Activated naive CD4-positive, alpha-beta T cell treated with anti-CD3 and anti-CD28 coated beads for 36 hours (primary cell): ENCODE data around the gene FKBP1B. TPM values are rescaled to one million over a fixed set of nuclear protein-coding genes. Genes with fewer than 3 reads are reported as not detected.

ENCODE experiments used
- CTCF ChIA-PET: fragments of 350-600 bp; sonication (Branson Sonifier 250); formaldehyde crosslinking; loops from one replicate; lab custom pipeline; 2021; ENCODE audit warnings: antibody characterized with exemption; lab: Charles Lee
- DNase-seq: peaks from one replicate; pipeline ENCODE4 v3.0.0-alpha.2; 2020
- H3K27ac Mint-ChIP-seq: one replicate; pipeline ENCODE4 v1.8.0; 2021; ENCODE audit warnings: mild to moderate bottlenecking, mixed read lengths
- H3K27me3 Mint-ChIP-seq: one replicate; pipeline ENCODE4 v1.8.0; 2021; ENCODE audit warnings: low read depth, mixed read lengths
- H3K36me3 Mint-ChIP-seq: one replicate; pipeline ENCODE4 v1.8.0; 2021; ENCODE audit warnings: low read depth, mixed read lengths
- H3K4me1 Mint-ChIP-seq: one replicate; pipeline ENCODE4 v1.8.0; 2021; ENCODE audit warnings: low read depth, mixed read lengths
- H3K4me3 Mint-ChIP-seq: one replicate; pipeline ENCODE4 v1.8.0; 2021; ENCODE audit warnings: mild to moderate bottlenecking, moderate library complexity, mixed read lengths
- H3K9me3 Mint-ChIP-seq: one replicate; pipeline ENCODE4 v1.8.0; 2021; ENCODE audit warnings: mixed read lengths
- intact Hi-C: fragments of 100-400 bp; cut with micrococcal nuclease; formaldehyde crosslinking; loops from one replicate; pipeline ENCODE4 v1.15.1; 2023
- total RNA-seq, 2 experiments: library from RNA; stranded (reverse); gene quantifications; one replicate each; pipeline ENCODE4 v1.2.3, GENCODE V29; 2021

Gene FKBP1B
- total RNA-seq, 2 experiments from 2014 or later = 0.35 TPM; not detected in 1

DNA sequence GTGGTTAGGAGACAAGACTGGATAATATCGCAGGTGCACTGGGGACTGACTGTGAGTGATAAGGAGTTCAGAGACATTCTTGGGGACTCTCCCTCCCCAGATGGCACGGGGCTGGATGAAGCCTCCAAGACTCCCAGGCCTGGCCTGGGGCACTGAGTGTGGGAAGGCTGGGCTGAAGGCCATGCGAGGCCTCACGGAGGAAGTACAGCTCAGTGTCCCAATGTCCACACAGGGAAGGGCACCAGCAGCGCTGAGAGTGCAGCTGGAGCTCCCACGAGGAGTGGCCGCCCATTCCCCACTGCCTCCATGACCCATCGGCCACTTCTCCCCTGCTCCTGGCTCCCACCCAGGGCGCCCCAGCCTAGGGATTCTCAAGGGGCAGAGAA is 33.2 kb upstream of the FKBP1B start:
- no peak overlapping the region for H3K4me3 Mint-ChIP-seq
- CTCF ChIA-PET = no interaction called here
- intact Hi-C loops = no loop called here

DNA sequence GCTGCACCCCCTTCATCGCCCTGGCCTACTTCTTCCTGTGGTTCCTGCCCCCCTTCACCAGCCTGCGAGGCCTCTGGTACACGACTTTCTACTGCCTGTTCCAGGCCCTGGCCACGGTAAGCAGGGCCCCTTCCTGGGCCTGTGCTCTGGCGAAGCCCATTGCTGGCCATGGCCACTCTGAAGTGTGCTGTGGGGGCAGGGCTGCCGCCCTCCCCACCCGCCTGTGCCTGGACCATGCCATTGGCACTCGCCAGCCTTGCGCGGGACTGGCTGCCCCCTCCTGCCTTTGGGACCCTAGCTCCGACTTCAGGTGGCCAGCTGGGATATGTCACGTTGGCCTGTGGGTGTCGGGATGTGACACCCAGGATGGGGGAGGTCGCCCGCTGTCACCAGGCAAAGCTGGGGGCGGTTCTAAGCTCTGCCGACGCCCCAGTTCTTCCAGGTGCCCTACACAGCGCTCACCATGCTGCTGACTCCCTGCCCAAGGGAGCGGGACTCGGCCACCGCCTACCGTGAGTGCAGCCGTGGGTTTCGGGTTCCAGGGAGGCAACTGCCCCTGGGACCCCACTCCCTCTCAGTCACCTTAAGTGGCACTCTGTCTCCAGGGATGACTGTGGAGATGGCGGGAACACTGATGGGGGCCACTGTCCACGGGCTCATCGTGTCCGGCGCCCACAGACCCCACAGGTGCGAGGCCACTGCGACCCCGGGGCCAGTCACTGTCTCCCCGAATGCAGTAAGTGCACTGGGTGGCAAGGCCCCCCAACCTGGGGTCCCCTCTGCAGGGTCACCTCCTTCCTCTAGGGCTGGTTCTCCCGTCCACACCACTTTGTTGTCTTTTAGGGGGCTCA is 32.5 kb upstream of the FKBP1B start:
- no peak overlapping the region for H3K4me3 Mint-ChIP-seq
- H3K4me1 Mint-ChIP-seq = no peaks in the 10 kb centered on the region
- no peak for DNase-seq
- CTCF ChIA-PET = no interaction called here
- no peaks in the 10 kb centered on the region for H3K36me3 Mint-ChIP-seq
- no peaks in the 10 kb centered on the region for H3K9me3 Mint-ChIP-seq
- intact Hi-C loops = no loop called here
- peaks cover 4% of the 10 kb centered on the region for H3K27me3 Mint-ChIP-seq
- H3K27ac Mint-ChIP-seq = no peak overlapping the region

More for the DNA sequence above, 33.2 kb upstream of the FKBP1B start:
- Mint-ChIP-seq H3K9me3 (no peaks in the 10 kb centered on the region), H3K36me3 (no peaks in the 10 kb centered on the region), H3K4me1 (no peaks in the 10 kb centered on the region), H3K27me3 (peaks cover 10% of the 10 kb centered on the region), H3K27ac (no peak overlapping the region)
- DNase-seq = no peak

DNA sequence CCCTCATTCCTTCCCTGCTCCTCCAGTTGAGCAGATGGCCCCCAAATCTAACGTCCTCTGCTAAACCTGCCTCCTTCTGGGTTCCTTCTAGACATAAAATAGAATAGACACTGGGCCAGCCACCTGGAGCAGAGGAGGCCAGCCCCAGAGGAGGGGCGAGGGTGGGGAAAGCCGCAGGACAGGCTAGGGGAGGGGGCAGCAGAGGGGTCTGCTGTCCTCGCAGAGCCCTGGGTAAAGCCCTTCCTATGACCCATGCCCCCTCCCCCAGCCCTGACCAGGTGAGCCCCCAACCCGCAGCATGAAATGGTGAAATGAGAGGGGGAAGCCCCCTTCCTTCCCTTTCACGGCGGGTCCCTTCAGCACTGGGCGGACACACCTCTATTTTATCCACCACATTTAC is 31.8 kb upstream of the FKBP1B start:
- CTCF ChIA-PET = no interaction called here

DNA sequence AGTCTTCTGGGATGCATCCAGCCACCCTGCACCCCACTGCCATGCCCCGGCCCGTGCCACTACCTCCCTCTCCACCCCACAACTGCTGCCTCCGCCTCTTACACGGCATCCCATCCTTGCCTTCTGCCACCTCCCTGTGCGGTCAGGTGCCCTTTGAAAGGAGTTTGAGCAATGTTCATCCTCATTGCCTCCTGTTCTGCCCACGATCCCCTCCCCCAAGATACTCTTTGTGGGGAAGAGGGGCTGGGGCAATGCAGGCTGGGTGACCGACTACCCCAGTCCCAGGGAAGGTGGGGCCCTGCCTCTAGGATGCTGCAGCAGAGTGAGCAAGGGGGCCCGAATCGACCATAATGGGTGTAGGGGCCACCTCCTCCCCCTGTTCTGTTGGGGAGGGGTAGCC is 31.3 kb upstream of the FKBP1B start:
- intact Hi-C loops = no loop called here
- no peak for DNase-seq
- Mint-ChIP-seq H3K9me3 (no peaks in the 10 kb centered on the region), H3K27ac (no peak overlapping the region), H3K36me3 (peaks cover 4% of the 10 kb centered on the region), H3K27me3 (no peaks in the 10 kb centered on the region), H3K4me3 (no peak overlapping the region), H3K4me1 (no peaks in the 10 kb centered on the region)
- CTCF ChIA-PET = no interaction called here

More for the DNA sequence above, 31.8 kb upstream of the FKBP1B start:
- H3K4me3 Mint-ChIP-seq = no peak overlapping the region
- no peaks in the 10 kb centered on the region for H3K9me3 Mint-ChIP-seq
- H3K36me3 Mint-ChIP-seq = peaks cover under 1% of the 10 kb centered on the region
- no peak overlapping the region for H3K27ac Mint-ChIP-seq
- H3K27me3 Mint-ChIP-seq = peaks cover under 1% of the 10 kb centered on the region
- intact Hi-C loops = no loop called here
- no peaks in the 10 kb centered on the region for H3K4me1 Mint-ChIP-seq
- DNase-seq = no peak

DNA sequence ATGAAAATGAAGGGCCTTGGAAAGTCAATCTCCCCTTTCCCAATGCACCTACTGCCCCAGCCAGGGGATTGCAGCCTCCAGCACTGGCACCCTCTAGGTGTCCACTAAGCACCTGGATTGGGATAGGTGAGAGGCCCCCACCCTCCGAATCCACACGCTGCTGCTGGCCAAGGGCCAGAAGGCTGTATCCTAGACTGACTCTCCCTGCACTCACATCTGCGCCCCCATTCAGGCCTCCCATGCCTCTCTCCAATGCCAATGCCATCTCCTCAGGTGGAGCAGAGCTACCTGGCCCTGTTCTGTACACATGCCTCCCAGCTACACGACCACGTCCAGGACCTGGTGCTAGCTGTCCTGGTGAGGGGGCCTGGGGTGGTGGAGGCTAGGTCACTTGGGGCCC is 29.8 kb upstream of the FKBP1B start:
- CTCF ChIA-PET = no interaction called here
- intact Hi-C loops = loop anchor here (2.0 kb wide), 1 partner anchor 145 kb away; no protein-coding TSS in a partner anchor
- Mint-ChIP-seq H3K9me3 (no peaks in the 10 kb centered on the region), H3K36me3 (peaks cover 6% of the 10 kb centered on the region), H3K4me3 (no peak overlapping the region), H3K27me3 (no peaks in the 10 kb centered on the region), H3K4me1 (no peaks in the 10 kb centered on the region), H3K27ac (no peak overlapping the region)
- no peak for DNase-seq

DNA sequence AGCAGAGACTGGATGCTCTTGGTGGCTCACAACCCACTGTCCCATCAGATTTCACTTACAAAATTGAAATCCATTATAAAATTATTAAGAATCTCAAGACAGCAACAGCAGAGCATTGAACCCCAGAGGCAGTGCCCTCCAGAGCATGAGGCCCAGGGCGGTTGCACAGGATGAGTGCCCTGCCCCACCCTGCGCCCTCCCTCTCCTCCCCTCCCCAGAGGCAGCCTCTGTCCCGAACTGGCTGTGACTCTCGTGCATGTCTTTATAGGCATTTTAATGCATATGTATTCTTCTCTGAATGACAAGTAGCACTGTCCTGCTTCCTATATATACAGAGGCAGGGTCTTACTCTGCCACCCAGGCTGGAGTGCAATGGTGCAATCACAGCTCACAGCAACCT is 29.3 kb upstream of the FKBP1B start:
- Mint-ChIP-seq H3K4me1 (no peaks in the 10 kb centered on the region), H3K27ac (no peak overlapping the region), H3K4me3 (no peak overlapping the region), H3K36me3 (peaks cover 6% of the 10 kb centered on the region), H3K27me3 (no peaks in the 10 kb centered on the region), H3K9me3 (no peaks in the 10 kb centered on the region)
- DNase-seq = no peak
- CTCF ChIA-PET = no interaction called here
- intact Hi-C loops = loop anchor here (2.0 kb wide), 1 partner anchor 145 kb away; no protein-coding TSS in a partner anchor

DNA sequence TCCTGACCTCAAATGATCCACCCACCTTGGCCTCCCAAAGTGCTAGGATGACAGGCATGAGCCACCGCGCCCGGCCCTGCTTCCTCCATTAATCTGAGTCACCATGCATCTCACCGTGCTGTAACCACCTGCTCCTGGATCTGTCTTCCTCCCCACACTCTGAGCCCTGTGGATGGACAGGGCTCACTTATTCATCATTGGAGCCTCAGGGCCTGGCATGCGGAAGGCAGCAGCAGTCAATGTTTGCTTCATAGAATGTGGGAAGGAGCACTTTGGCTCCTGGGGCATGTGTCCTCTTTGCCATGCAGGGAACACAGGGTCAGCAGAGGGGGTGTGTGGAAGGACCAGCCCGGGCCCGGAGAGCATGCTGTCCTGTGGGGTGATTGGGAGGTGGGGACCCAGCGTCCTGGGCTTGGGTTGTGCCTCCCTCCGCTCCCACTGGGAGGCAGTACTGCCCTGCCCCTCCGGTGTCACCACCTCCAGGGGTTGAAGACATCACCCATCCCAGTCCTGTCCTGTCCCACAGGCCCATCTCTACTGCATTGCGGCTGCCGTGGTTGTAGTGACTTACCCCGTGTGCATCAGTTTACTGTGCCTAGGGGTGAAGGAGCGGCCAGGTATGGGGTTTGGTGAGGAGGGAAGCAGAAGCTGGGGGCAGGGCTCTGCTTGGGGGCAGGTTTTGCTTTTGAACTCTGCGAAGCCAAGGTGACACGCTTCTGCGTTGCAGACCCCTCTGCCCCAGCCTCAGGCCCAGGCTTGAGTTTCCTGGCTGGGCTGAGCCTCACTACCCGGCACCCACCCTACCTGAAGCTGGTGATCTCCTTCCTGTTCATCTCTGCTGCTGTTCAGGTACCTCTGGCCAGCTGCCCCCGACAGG is 28.2 kb upstream of the FKBP1B start:
- CTCF ChIA-PET = no interaction called here
- intact Hi-C loops = loop anchor here (1.0 to 2.0 kb wide), 2 partner anchors 63 to 143 kb away; partner anchors contain the start of gene TP53I3
- H3K9me3 Mint-ChIP-seq = no peaks in the 10 kb centered on the region
- peak; percentile 44 for DNase-seq
- H3K4me3 Mint-ChIP-seq = no peak overlapping the region
- H3K27ac Mint-ChIP-seq = no peak overlapping the region
- H3K27me3 Mint-ChIP-seq = no peaks in the 10 kb centered on the region
- H3K4me1 Mint-ChIP-seq = no peaks in the 10 kb centered on the region
- peaks cover 11% of the 10 kb centered on the region for H3K36me3 Mint-ChIP-seq

DNA sequence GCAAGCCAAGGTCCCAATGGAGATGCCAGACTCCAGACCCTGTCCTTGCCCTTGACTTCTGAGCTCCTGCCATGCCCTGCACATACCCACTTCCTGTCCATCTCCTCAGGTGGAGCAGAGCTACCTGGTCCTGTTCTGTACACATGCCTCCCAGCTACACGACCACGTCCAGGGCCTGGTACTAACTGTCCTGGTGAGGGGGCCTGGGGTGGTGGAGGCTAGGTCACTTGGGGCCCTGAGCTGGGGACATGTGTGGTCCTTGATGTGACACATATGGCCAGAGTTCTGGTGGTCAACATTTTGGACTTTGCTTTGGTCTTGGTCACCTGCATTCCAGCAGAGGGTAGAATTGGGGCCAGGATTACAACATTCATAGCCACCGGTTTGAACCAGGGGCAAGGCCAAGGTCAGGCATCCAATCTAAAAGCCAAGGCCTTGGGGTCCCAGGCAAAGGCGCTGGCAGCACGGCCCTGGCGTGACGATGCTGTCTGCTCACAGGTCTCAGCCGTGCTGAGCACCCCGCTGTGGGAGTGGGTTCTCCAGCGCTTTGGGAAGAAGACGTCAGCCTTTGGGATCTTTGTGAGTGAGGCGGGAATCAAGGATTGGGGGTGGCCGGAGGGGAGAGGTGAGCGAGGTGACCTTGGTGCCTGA is 27.1 kb upstream of the FKBP1B start:
- CTCF ChIA-PET = no interaction called here

DNA sequence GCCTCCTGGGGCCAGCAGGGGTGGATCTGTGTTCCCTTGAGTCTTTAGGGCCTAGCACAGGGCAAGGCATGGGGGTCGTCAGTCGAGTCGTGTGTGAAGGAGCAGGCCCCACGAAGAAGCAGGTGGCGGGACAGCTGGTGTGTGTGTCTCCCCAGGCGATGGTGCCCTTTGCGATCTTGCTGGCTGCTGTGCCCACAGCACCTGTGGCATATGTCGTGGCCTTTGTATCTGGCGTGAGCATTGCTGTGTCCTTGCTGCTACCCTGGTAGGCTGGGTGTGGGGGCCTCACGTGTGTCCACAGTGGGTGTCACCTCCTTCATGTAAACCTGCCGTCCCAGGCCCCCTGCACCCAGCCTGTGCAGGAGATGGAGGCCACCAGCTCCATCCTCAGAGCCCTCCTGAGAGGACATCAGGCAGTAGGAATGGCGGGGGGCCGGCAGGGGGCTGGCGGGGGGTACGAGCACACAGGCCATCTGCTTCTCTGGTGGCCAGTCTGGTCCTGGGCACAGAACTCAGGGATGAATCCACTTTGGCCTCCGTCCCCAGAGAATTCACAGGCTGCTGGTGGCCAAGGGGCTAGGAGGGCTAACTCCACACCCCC is 26.5 kb upstream of the FKBP1B start:
- DNase-seq = no peak
- intact Hi-C loops = no loop called here
- Mint-ChIP-seq H3K27me3 (no peaks in the 10 kb centered on the region), H3K4me3 (no peak overlapping the region), H3K27ac (no peak overlapping the region), H3K36me3 (peaks cover 16% of the 10 kb centered on the region), H3K4me1 (no peaks in the 10 kb centered on the region), H3K9me3 (no peaks in the 10 kb centered on the region)
- CTCF ChIA-PET = interaction anchor here (0.8 kb wide), 1 partner anchor 200 kb away, joined by 3 read pairs; no protein-coding TSS in a partner anchor

More for the DNA sequence above, 27.1 kb upstream of the FKBP1B start:
- no peaks in the 10 kb centered on the region for H3K9me3 Mint-ChIP-seq
- H3K27me3 Mint-ChIP-seq = no peaks in the 10 kb centered on the region
- H3K27ac Mint-ChIP-seq = no peak overlapping the region
- DNase-seq = no peak
- intact Hi-C loops = no loop called here
- H3K4me1 Mint-ChIP-seq = no peaks in the 10 kb centered on the region
- peaks cover 14% of the 10 kb centered on the region for H3K36me3 Mint-ChIP-seq
- H3K4me3 Mint-ChIP-seq = no peak overlapping the region

DNA sequence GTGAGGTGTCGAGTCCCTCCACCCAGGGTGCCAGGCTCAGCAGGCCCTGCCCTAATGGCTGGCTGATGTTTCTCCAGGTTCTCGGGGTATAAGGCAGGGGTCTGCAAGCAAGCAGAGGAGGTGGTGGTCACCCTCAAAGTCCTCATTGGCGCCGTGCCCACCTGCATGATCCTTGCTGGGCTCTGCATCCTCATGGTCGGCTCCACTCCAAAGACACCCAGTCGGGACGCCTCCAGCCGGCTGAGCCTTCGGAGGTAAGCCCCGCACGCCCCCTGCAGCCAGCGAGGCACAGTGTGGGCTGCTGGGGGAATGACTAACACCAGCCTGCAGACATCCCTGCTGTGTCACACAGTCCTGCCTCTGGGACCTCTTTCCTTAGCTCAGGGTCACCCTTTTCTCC is 25.5 kb upstream of the FKBP1B start:
- Mint-ChIP-seq H3K4me3 (no peak overlapping the region), H3K27me3 (no peaks in the 10 kb centered on the region), H3K27ac (no peak overlapping the region), H3K4me1 (no peaks in the 10 kb centered on the region), H3K36me3 (peaks cover 21% of the 10 kb centered on the region), H3K9me3 (no peaks in the 10 kb centered on the region)
- CTCF ChIA-PET = interaction anchor here (0.6 kb wide), 1 partner anchor 378 kb away, joined by 5 read pairs; no protein-coding TSS in a partner anchor
- intact Hi-C loops = no loop called here
- DNase-seq = no peak

DNA sequence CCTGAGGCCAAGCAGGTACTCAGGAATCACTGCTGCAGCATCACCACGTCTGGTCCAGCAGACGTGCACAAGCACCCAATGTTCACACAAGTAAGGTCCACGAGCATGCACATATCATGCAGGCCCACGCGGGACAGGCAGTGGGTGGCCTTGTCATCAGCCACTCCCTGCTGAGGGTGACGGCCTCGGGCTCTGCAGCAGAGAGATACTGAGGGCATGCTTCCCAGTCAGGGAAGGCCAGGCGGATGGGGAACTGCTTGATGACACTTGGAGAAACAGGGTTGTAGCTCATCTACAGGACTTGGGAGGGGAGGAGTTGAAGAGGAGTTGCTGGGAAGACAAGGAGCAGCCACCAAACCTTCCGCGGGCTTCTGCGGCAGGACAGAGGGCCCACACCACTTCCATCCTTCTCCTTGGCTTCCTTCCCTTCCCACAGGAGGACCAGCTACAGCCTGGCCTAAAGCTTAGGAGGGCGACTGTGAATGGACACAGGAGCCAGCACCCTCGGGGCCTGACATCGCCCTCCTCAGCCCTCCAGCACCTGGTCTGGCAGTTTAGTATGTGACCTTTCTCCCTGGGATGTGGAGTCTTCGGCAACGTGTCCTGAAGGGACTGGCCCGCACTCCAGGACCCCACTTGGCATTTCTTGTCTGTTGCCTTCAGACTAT is 24.4 kb upstream of the FKBP1B start:
- peaks cover 29% of the 10 kb centered on the region for H3K36me3 Mint-ChIP-seq
- H3K4me3 Mint-ChIP-seq = no peak overlapping the region
- no peak overlapping the region for H3K27ac Mint-ChIP-seq
- no peaks in the 10 kb centered on the region for H3K4me1 Mint-ChIP-seq
- H3K9me3 Mint-ChIP-seq = no peaks in the 10 kb centered on the region
- CTCF ChIA-PET = no interaction called here
- no peaks in the 10 kb centered on the region for H3K27me3 Mint-ChIP-seq
- no peak for DNase-seq
- intact Hi-C loops = no loop called here
